ENCODE data around the gene SYNPR.
A peak's percentile ranks its signal among the peaks of the same experiment; 100 is the strongest.

SYNPR gene

DNA sequence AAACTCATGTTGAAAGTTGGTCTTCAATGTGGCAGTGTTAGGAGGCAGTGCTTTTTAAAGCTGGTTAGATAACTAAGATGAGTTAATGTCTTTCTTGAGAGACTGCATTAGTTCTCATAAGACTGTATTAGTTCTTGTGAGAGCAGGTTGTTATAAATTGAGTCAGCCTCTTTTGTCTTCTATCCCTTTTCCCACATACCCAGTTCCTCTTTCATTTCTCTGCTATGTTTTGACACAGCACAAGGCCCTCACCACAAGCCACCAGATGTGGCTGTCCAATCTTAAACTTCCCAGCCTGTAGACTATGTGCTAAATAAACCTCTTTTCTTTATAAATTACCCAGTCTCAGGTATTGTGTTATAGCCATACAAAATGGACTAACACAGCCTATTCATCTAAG, 279.8 kb downstream of the SYNPR start:
- no peak overlapping the region for H3K4me3 ChIP-seq (ENCODE audit: low read depth, low read length)
- peak; percentile 17 for DNase-seq (ENCODE audit: low read depth)
- TF ChIP-seq POLR2A (IDR thresholded peaks at IDR 0.05; ENCODE audit: extremely low read depth, insufficient read length) (no peak), MYC (IDR thresholded peaks at IDR 0.05; ENCODE audit: low read depth, low read length) (no peak)
- TF ChIP-seq, protein P1, sequence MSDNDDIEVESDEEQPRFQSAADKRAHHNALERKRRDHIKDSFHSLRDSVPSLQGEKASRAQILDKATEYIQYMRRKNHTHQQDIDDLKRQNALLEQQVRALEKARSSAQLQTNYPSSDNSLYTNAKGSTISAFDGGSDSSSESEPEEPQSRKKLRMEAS (IDR thresholded peaks at IDR 0.05; ENCODE audit: low read depth, low read length) = no peak
- TF ChIP-seq, protein P2, sequence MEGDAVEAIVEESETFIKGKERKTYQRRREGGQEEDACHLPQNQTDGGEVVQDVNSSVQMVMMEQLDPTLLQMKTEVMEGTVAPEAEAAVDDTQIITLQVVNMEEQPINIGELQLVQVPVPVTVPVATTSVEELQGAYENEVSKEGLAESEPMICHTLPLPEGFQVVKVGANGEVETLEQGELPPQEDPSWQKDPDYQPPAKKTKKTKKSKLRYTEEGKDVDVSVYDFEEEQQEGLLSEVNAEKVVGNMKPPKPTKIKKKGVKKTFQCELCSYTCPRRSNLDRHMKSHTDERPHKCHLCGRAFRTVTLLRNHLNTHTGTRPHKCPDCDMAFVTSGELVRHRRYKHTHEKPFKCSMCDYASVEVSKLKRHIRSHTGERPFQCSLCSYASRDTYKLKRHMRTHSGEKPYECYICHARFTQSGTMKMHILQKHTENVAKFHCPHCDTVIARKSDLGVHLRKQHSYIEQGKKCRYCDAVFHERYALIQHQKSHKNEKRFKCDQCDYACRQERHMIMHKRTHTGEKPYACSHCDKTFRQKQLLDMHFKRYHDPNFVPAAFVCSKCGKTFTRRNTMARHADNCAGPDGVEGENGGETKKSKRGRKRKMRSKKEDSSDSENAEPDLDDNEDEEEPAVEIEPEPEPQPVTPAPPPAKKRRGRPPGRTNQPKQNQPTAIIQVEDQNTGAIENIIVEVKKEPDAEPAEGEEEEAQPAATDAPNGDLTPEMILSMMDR (IDR thresholded peaks at IDR 0.05; ENCODE audit: low read depth, low read length) = no peak

DNA sequence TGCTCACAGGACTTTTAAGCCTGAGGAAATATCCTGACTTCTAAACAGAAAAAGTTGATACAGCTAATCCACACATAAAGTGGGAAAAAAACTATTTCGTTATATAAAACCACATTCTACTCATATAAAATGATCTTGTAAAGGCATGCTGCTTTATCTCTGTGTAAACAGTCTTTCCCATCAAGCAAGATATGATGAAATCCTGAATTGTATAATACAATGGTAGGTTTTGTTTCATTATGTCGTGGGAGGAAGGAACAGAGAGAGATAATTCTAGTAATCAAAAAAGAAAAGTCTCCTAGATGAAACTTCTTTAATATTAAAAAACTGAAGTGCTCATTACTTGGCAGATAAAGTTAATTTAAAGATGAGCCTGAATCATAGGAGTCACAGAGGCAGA, 281.8 kb downstream of the SYNPR start:
- H3K4me3 ChIP-seq (ENCODE audit: low read depth, low read length) = no peak overlapping the region
- no peak for DNase-seq (ENCODE audit: low read depth)
- no peak for TF ChIP-seq MYC (IDR thresholded peaks at IDR 0.05; ENCODE audit: low read depth, low read length)
- TF ChIP-seq, protein P1 (IDR thresholded peaks at IDR 0.05; ENCODE audit: low read depth, low read length) = no peak
- TF ChIP-seq, protein P2 (IDR thresholded peaks at IDR 0.05; ENCODE audit: low read depth, low read length) = no peak
- no peak for TF ChIP-seq POLR2A (IDR thresholded peaks at IDR 0.05; ENCODE audit: extremely low read depth, insufficient read length)

DNA sequence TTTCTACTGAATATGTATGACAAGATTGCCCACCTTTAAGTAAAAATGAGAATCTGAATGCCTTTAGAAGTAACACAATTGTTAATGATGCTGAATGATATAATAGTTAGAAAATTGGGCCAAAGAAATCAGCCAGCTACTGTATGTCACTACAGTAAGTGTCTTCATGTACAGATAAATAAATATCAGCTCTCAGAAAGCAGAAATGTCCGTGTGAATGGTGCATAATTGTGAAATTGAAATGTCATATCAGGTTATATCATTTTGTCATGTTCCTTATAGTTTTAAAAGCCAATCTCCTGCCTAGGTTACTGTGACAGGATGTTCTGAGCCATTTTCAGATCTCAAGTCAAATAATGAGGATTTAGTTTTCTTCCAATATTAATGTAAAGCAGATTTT, 283.8 kb downstream of the SYNPR start:
- DNase-seq (ENCODE audit: low read depth) = no peak
- no peak overlapping the region for H3K4me3 ChIP-seq (ENCODE audit: low read depth, low read length)
- no peak for TF ChIP-seq POLR2A (IDR thresholded peaks at IDR 0.05; ENCODE audit: extremely low read depth, insufficient read length)
- no peak for TF ChIP-seq MYC (IDR thresholded peaks at IDR 0.05; ENCODE audit: low read depth, low read length)
- TF ChIP-seq, protein P1 (IDR thresholded peaks at IDR 0.05; ENCODE audit: low read depth, low read length) = no peak
- TF ChIP-seq, protein P2 (IDR thresholded peaks at IDR 0.05; ENCODE audit: low read depth, low read length) = no peak

DNA sequence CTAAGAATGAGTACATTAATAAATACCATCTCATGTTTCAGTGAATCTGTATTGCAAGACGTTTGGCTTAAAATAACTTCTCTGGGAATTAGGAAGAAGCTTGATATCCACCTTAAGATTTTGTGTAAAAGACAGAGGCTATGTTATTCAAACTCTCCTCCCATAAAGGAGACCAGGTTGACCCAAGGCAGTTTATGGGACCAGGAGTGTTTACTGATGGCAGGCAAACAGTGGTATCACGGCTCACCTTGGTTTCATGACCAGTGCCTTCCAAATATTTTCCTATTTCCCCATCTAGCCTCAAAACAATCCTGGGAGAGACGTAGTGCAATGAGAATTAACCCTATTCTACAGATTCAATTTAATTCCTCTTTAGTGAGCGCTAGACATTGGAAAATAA, 284.2 kb downstream of the SYNPR start:
- H3K4me3 ChIP-seq (ENCODE audit: low read depth, low read length) = no peak overlapping the region
- no peak for DNase-seq (ENCODE audit: low read depth)
- no peak for TF ChIP-seq POLR2A (IDR thresholded peaks at IDR 0.05; ENCODE audit: extremely low read depth, insufficient read length)
- TF ChIP-seq, protein P2 (IDR thresholded peaks at IDR 0.05; ENCODE audit: low read depth, low read length) = no peak
- TF ChIP-seq, protein P1 (IDR thresholded peaks at IDR 0.05; ENCODE audit: low read depth, low read length) = no peak
- TF ChIP-seq MYC (IDR thresholded peaks at IDR 0.05; ENCODE audit: low read depth, low read length) = no peak

DNA sequence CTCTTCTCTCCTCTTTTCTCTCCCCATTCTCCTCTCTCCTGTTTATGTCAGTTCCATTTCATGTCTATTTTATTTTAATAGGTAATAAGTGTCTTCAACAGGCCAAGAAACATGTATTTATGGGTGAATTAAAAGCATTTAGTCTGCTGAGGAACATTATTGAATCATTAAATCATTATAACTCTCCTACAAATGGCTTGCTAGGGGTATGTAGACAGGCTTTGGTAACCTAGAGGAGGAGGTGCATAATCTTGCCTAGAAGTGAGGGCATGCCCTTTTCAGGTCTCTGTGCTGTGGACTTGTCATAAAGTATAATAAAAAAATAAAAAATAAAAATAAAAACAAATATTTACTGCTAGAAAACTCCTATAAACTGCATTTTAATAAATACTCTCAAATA, 285.5 kb downstream of the SYNPR start:
- no peak for TF ChIP-seq MYC (IDR thresholded peaks at IDR 0.05; ENCODE audit: low read depth, low read length)
- TF ChIP-seq POLR2A (IDR thresholded peaks at IDR 0.05; ENCODE audit: extremely low read depth, insufficient read length) = no peak
- TF ChIP-seq, protein P2 (IDR thresholded peaks at IDR 0.05; ENCODE audit: low read depth, low read length) = no peak
- TF ChIP-seq, protein P1 (IDR thresholded peaks at IDR 0.05; ENCODE audit: low read depth, low read length) = no peak
- no peak for DNase-seq (ENCODE audit: low read depth)
- H3K4me3 ChIP-seq (ENCODE audit: low read depth, low read length) = no peak overlapping the region

DNA sequence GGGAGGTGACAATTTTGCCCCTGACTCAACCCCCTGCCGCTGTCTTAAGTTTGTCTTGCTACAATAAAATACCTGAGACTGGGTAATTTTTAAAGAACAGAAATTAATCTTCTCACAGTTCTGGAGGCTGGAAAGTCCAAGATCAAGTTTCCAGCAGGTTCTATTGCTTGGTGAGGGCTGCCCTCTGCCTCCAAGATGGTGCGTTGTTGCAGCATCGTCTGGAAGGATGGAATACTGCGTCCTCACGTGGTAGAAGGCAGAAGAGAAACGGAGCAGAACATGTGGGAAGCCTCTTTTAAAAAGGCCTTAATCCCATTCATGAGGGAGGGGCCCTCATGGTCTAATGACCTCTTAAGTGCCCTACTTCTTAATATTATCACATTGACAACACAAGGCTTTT, 287.1 kb downstream of the SYNPR start:
- DNase-seq (ENCODE audit: low read depth) = no peak
- TF ChIP-seq, protein P2 (IDR thresholded peaks at IDR 0.05; ENCODE audit: low read depth, low read length) = no peak
- TF ChIP-seq POLR2A (IDR thresholded peaks at IDR 0.05; ENCODE audit: extremely low read depth, insufficient read length) (no peak), MYC (IDR thresholded peaks at IDR 0.05; ENCODE audit: low read depth, low read length) (no peak)
- TF ChIP-seq, protein P1 (IDR thresholded peaks at IDR 0.05; ENCODE audit: low read depth, low read length) = no peak
- no peak overlapping the region for H3K4me3 ChIP-seq (ENCODE audit: low read depth, low read length)

All from NB4 (cell line).